GM21423 (cell line): Measurements from ENCODE around the gene TLR3.
"Not testable (repeated sequence)": the region's sequence is repeated elsewhere in the genome, so short reads cannot be mapped to it uniquely, and the experiment has no call there.

ENCODE experiments used
- ATAC-seq: cut with Tn5 transposase; IDR thresholded peaks from one replicate; pipeline ENCODE4 v1.9.1; 2021; ENCODE audit warnings: mild to moderate bottlenecking, moderate library complexity; ENCODE audit not compliant: unreplicated experiment

TLR3 gene

DNA sequence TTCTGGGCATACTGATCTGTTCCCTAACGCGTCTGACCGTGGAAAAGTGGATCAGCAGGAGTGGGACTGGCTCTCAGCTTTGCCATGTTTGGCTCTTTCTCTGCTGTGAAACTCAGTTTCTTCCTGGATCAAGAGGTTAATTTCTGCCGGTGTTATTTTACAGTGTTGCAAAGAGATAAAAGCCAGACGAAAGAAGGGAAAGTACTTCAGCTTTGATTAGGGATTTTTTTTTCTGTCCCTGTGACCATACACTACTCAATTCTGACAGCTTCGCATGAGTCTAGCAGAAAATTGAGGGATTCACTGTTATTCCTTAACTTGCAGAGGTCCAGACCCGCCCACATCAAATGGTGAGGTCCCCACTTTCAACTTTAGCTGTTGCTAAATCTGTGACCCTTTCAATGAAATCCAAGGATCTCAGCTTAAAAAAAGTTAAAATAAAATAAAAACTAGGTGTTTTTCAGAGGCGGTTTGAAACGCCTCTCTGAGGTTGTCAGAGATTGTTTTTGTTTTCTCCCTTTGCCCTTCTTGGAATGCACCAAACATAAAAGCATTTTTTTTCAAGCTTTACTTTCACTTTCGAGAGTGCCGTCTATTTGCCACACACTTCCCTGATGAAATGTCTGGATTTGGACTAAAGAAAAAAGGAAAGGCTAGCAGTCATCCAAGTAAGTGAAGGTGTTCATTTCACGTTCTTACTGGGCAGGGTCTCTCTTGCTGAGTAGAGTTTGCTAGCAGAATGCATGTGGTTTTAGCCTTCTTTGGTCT, at the start of gene TLR3:
Gene TLR3, plus strand, starts transcription at position 576 of the 768 bp plus-strand sequence. CDS start 7,464 bp downstream, outside the sequence.
- no peak for ATAC-seq

- no peak for ATAC-seq
Measured at GRCh38 chr4:186019269-186019668, 49.7 kb upstream of the TLR3 start.

DNA sequence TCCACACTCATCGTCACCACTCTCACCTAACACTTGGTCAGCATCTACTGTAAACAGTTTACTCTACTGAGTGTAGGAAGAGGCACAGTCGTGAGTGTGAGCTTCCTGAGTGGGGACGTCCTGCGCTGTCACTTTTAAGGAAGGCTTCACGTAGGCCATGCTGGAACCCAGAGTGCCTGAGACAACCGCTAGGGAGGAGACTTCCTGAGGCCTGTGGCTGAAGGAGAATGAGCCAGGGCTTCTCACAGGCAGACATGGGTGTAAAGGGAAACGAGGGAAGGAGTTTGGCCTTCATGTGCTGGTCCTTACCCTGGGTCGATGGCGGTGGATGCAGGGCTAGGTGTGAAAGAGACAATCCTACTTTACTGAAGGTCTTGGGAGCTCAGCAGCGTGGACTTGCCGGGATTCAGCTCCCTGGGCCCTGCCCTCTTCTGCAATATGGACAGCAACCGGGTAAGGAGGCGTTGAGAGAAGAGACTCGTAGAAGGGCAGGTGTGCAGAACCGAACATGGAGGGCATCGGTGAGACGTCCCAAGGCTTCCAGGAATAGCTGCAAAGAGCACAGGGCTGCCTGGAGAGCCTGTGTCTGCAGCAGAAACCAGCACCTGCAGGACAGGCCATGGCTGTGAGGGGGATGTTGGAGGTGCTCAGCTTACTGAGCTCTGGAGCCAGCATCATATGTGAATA, 48.7 kb upstream of the TLR3 start:
- ATAC-seq, result no peak

GRCh38 chr4:186020793-186021407, 48.1 kb upstream of the TLR3 start:
- ATAC-seq, result no peak

- no peak for ATAC-seq
Measured at GRCh38 chr4:186021461-186022167, 47.3 kb upstream of the TLR3 start.

GRCh38 chr4:186023975-186024374, 45.0 kb upstream of the TLR3 start:
- no peak for ATAC-seq

- no peak for ATAC-seq
Measured at GRCh38 chr4:186024637-186025407, 44.1 kb upstream of the TLR3 start.

- ATAC-seq, result no peak
Measured at GRCh38 chr4:186025408-186025690, 43.6 kb upstream of the TLR3 start.

GRCh38 chr4:186027405-186027804, 41.6 kb upstream of the TLR3 start:
- ATAC-seq, result no peak

DNA sequence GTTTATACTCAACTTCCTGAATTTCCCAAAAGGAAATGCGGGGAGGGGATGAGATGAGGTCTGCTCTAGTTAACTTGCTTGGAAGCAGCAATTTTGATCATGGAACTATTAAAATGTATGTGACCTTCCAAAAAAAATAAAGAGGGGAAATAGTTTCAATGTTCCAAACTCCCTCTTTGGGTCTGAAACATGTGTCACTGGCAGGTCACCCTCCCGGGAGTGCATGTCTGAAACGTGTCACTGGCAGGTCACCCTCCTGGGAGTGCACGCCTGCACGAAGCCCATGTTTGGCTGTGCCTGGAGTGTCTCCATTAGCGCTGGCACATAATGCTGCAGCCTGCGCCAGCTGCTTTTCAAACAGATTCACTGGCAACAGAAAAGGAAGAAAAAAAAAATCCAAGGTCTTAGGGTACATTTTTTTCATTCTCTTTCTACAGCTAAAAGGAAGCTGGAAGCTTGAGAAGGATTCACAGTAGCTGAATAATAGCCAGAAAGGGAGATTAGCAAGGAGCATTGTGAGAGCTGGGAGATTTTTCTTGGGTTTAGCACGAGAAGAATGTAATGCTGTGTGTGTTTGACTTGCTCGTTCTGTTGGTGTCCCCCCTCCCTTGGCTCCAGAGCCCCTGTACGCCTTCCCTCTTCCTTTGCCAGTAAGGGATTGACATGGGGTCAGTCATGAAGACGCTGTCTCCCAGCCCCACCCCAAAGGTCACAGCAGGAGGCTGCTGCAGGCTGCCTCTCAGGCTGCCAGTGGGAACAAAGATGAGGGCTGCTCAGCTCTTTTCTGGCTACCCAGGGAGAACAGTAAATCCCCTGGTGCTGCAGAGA, 39.2 kb upstream of the TLR3 start:
- no peak for ATAC-seq

DNA sequence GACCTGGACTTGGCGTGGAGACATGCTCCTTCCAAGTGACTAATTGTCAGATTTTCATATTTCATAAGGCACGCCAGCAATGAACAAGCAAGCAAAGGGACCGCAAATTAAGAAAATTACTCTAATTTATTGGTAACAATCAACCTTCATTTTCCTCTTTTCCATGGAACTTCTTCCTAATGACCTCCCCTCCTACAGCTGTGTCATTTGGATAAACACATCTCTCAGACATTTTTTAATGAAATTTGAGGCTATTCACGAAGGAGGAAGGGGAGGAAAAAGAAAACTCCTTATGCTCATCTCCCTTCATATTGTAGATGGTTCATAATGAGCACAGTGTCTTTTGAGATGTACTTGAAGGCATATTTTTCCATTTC, 38.6 kb upstream of the TLR3 start:
- no peak for ATAC-seq

- no peak for ATAC-seq
Measured at GRCh38 chr4:186030795-186031194, 38.2 kb upstream of the TLR3 start.

DNA sequence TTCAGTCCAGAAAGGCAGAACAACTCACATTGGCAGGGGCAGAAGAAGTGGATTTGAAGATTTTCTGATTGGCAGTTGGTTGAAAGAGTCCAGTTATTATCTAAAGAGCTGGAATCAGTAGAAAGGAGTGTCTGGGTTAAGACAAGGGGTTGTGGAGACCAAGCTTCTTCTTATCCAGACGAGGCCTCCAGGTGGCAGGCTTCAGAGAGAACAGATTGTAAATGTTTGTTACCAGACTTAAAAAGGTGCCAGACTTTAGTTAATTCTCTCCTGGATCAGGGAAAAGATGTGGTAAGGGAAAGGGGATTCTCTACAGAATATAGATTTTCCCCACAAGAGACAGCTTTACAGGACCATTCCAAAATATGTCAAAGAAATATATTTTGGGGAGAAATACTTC, 36.7 kb upstream of the TLR3 start:
- no peak for ATAC-seq

DNA sequence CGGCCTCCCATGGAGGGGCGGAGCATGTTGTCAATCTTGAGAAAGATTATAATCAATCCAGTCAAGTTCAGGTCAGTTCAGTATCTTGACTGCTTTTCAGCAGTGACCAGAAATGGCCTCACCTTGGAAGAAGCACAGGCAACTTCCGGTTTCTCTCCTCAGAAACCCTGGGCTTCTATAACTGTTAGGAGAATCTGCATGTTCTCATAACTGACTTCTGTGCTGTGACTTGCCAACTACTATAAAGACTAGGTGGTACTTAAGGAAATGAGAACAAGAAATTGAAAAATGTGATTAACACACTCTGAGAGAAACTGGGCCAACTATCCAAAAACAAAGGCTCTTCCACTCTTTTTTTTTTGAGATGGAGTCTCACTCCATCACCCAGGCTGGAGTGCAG, 35.9 kb upstream of the TLR3 start:
- ATAC-seq, result no peak

GRCh38 chr4:186034613-186035012, 34.3 kb upstream of the TLR3 start:
- not testable (repeated sequence) for ATAC-seq

DNA sequence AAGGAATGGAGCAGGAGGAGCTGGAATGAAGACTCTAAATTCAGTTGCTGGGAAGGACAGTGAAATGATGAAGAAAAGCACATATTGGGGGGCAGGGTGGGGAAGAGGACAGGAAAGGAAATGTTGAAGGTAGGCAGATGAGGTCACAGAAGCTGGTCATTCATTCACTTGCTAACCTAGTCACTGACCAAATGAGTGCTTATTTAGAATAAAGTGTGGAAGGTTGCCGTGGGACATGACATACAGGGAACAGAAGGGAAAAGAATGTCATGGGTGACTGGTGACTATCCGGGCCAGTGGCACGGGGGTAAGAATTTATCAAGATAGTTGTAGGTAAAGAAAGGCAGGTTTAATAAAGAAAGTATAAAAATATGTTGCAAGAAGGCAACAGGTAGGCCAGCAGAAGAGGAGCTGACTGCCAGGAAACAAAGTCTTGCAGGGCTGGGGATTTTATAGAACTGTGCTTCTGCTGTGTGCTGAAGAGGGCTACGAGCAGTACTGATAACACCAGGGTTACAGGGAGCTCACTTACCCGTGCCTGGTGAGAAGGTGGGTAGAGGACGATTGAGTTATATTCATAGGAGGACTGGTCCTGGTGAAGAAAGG, 31.9 kb upstream of the TLR3 start:
- no peak for ATAC-seq

DNA sequence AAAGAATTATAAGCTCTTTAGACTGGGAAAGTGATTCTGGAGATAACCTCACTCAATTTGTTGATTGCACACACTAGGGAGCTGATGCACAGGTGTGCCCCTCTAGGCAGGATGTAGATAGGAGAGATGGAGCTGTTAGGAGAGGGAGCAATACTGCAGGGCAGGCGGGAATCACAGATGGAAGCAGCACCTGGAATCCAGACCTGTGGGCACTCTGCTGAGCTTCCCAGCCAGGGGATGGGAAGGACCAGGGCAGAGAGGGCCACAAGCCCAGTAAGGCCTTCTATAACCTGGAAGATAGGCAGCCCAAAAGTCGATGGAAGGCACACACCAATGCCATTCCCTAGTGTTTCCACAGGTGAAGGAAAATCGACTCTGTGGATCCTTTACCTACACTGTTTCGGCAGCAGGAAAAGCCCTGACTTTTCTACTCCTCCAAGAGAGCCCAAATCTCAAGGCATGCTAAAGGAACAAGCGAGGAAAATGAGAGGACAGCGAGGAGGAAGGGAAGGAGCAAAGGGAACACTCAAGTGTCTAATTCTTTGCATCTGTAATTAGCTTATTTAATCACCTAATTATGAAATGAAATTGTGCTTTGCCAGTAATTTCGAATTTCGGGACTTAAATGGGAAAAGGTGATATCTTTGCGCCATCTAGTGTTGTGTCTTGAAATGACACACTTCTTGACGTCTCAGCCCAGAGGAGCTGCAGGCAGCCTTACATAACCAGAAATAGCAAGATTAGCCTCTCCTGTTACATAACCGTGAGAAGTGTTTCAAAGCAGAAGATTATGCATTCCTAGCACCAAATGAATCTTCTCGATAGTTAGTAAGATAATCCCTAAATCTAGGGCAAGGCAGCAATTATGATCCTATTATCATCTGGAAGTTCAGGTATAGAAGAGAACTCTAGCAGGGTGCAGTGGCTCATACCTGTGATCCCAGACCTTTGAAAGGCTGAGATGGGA, 31.0 kb upstream of the TLR3 start:
- ATAC-seq, result peak; percentile 82

GRCh38 chr4:186039697-186040096, 29.3 kb upstream of the TLR3 start:
- no peak for ATAC-seq
